Uterus (tissue), 4 donors: Measurements from ENCODE around the gene MRPL16. TPM values are rescaled to one million over a fixed set of nuclear protein-coding genes. Genes with fewer than 3 reads are reported as not detected.
"Not testable (repeated sequence)": the region's sequence is repeated elsewhere in the genome, so short reads cannot be mapped to it uniquely, and the experiment has no call there.

ENCODE experiments used
- DNase-seq, 2 donors: peaks; one replicate each; pipeline ENCODE4 v3.0.0-alpha.2; 2019 to 2020
- H3K27ac ChIP-seq, 2 donors: fragments of 200-600 bp; sonication (generic); 1 replicate in 1 of 2; 2 replicates in 1 of 2; pipeline ENCODE4 v1.5.1; 2016 to 2018
- H3K27me3 ChIP-seq, 2 donors: fragments of 200-600 bp; sonication (generic); one replicate each; pipeline ENCODE4 v1.5.1; 2018 to 2019; ENCODE audit warnings: control low read depth in 1 of 2
- H3K36me3 ChIP-seq, 2 donors: fragments of 200-600 bp; sonication (generic); one replicate each; pipeline ENCODE4 v1.5.1; 2019; ENCODE audit warnings: control low read depth in 1 of 2
- H3K4me1 ChIP-seq, 2 donors: fragments of 200-600 bp; sonication (generic); one replicate each; pipeline ENCODE4 v1.5.1; 2018 to 2019; ENCODE audit warnings: control low read depth in 1 of 2
- H3K4me3 ChIP-seq, 2 donors: fragments of 200-600 bp; sonication (generic); 1 replicate in 1 of 2; 2 replicates in 1 of 2; pipeline ENCODE4 v1.5.1; 2018 to 2019; ENCODE audit warnings: mild to moderate bottlenecking in 1 of 2
- H3K9me3 ChIP-seq, 2 donors: fragments of 200-600 bp; sonication (generic); one replicate each; pipeline ENCODE4 v1.5.1; 2019; ENCODE audit warnings: control low read depth in 1 of 2
- CTCF ChIP-seq, 4 experiments: fragments of 200-600 bp in 2 of 4; fragments of 450-650 bp in 2 of 4; sonication (generic) in 2 of 4; IDR thresholded peaks; one replicate each; pipeline ENCODE4 v1.5.1; 2016 to 2019; ENCODE audit warnings: antibody characterized with exemption in 4 of 4, mild to moderate bottlenecking in 2 of 4, moderate library complexity in 1 of 4
- POLR2A ChIP-seq, 2 donors: fragments of 450-650 bp; IDR thresholded peaks; one replicate each; pipeline ENCODE4 v1.6.1; 2016; ENCODE audit warnings: antibody characterized with exemption in 2 of 2, mild to moderate bottlenecking in 1 of 2, moderate library complexity in 1 of 2
- intact Hi-C: fragments of 100-400 bp; cut with DNase I; formaldehyde crosslinking; loops from one replicate; pipeline ENCODE4 v1.15.1; 2023; ENCODE audit warnings: low total_unique reads
- total RNA-seq, 4 donors: library from RNA; depleted of rRNA in 3 of 4; stranded (reverse); fragments of >200 nt in 3 of 4; gene quantifications; one replicate each; pipeline versions ENCODE4 v1.1.0 to v1.2.4, GENCODE V29; 2014 to 2023
- donor health status: DM: yes; HTN: yes; CAD: no.

MRPL16 gene
- total RNA-seq, 4 donors from 2014 or later: 14.3 to 64.4 (median 38.9) TPM

GRCh38 chr11:59849129-59849528 is 38.6 kb upstream of the MRPL16 start:
- no peak overlapping the region for H3K4me3 ChIP-seq
- H3K4me1 ChIP-seq: no peaks in the 10 kb centered on the region
- no peaks in the 10 kb centered on the region for H3K27me3 ChIP-seq
- no peaks in the 10 kb centered on the region for H3K36me3 ChIP-seq
- intact Hi-C loops: no loop called here
- no peak overlapping the region for H3K27ac ChIP-seq
- TF ChIP-seq CTCF (IDR thresholded peaks at IDR 0.05): no peak
- TF ChIP-seq POLR2A (IDR thresholded peaks at IDR 0.05): no peak
- no peak for DNase-seq
- H3K9me3 ChIP-seq: no peaks in the 10 kb centered on the region

- DNase-seq, H3K36me3 ChIP-seq, H3K4me1 ChIP-seq, H3K27ac ChIP-seq, intact Hi-C loops, H3K27me3 ChIP-seq, H3K9me3 ChIP-seq, H3K4me3 ChIP-seq: not testable (repeated sequence)
These were observed 37.9 kb upstream of the MRPL16 start for GRCh38 chr11:59848439-59848838.

GRCh38 chr11:59847626-59848025 is 37.0 kb upstream of the MRPL16 start:
- H3K27ac ChIP-seq: no peak overlapping the region
- H3K4me1 ChIP-seq: no peaks in the 10 kb centered on the region
- no peaks in the 10 kb centered on the region for H3K27me3 ChIP-seq
- TF ChIP-seq POLR2A (IDR thresholded peaks at IDR 0.05): no peak
- TF ChIP-seq CTCF (IDR thresholded peaks at IDR 0.05): no peak
- DNase-seq: no peak
- H3K9me3 ChIP-seq: no peaks in the 10 kb centered on the region
- no peak overlapping the region for H3K4me3 ChIP-seq
- H3K36me3 ChIP-seq: no peaks in the 10 kb centered on the region
- intact Hi-C loops: no loop called here

- Histone ChIP-seq H3K4me3 (no peak overlapping the region), H3K9me3 (no peaks in the 10 kb centered on the region), H3K4me1 (no peaks in the 10 kb centered on the region), H3K27ac (no peak overlapping the region), H3K27me3 (no peaks in the 10 kb centered on the region), H3K36me3 (no peaks in the 10 kb centered on the region)
- intact Hi-C loops: no loop called here
- TF ChIP-seq CTCF (IDR thresholded peaks at IDR 0.05): no peak
- no peak for TF ChIP-seq POLR2A (IDR thresholded peaks at IDR 0.05)
- no peak for DNase-seq
These were observed 36.0 kb upstream of the MRPL16 start for GRCh38 chr11:59846556-59846955.

- no peak within 1 kb of the TSS for H3K4me3 ChIP-seq
- intact Hi-C loops: no loop called here
- H3K4me1 ChIP-seq: no peaks in the 10 kb centered on the region
- no peak for TF ChIP-seq CTCF (IDR thresholded peaks at IDR 0.05)
- TF ChIP-seq POLR2A (IDR thresholded peaks at IDR 0.05): no peak
- H3K9me3 ChIP-seq: no peaks in the 10 kb centered on the region
- no peaks in the 10 kb centered on the region for H3K36me3 ChIP-seq
- no peak within 1 kb of the TSS for H3K27ac ChIP-seq
- H3K27me3 ChIP-seq: no peaks in the 10 kb centered on the region
- DNase-seq: no peak
These were observed 34.8 kb upstream of the MRPL16 start, which contains the start of gene CBLIF for GRCh38 chr11:59845399-59845798. Gene CBLIF, minus strand, starts transcription at chr11:59845499. Its CDS starts 46 bp downstream, at chr11:59845453.

- TF ChIP-seq CTCF (IDR thresholded peaks at IDR 0.05) (no peak), POLR2A (IDR thresholded peaks at IDR 0.05) (no peak)
- H3K9me3 ChIP-seq: no peaks in the 10 kb centered on the region
- no peak overlapping the region for H3K27ac ChIP-seq
- DNase-seq: no peak
- no peaks in the 10 kb centered on the region for H3K36me3 ChIP-seq
- intact Hi-C loops: no loop called here
- H3K4me1 ChIP-seq: no peaks in the 10 kb centered on the region
- no peaks in the 10 kb centered on the region for H3K27me3 ChIP-seq
- no peak overlapping the region for H3K4me3 ChIP-seq
These were observed 31.7 kb upstream of the MRPL16 start for GRCh38 chr11:59842316-59842715.
